IMR-90 (cell line): Measurements from ENCODE around the gene SLC39A2. TPM values are rescaled to one million over a fixed set of nuclear protein-coding genes. Genes with fewer than 3 reads are reported as not detected.
A peak's percentile ranks its signal among the peaks of the same experiment; 100 is the strongest.

ENCODE experiments used
- ATAC-seq: fragments of 200-7000 bp; cut with Tn5 transposase; 2 replicates; pipeline ENCODE4 v1.9.1; 2020; ENCODE audit warnings: low read depth, mild to moderate bottlenecking, moderate library complexity
- Bru-seq: library from RNA; stranded (reverse); fragments of 400-500 nt; gene quantifications from one replicate; lab custom pipeline; 2021; lab: Mats Ljungman, UMichigan
- BruChase-seq, 2 experiments: library from RNA; stranded (reverse); fragments of 400-500 nt; gene quantifications; one replicate each; lab custom pipeline; 2021; lab: Mats Ljungman, UMichigan
- BruUV-seq: library from RNA; stranded (reverse); fragments of 400-500 nt; replicated peaks from 2 replicates; lab custom pipeline; 2021; lab: Mats Ljungman, UMichigan
- CTCF ChIA-PET: fragments of 300-600 bp; formaldehyde crosslinking; extraction: SDS; loops from one replicate; lab custom pipeline; 2021; ENCODE audit warnings: antibody characterized with exemption; lab: Yijun Ruan, JAX
- POLR2A ChIA-PET: fragments of 300-600 bp; sonication (Branson Sonifier 250); formaldehyde crosslinking; loops from one replicate; lab custom pipeline; 2022; ENCODE audit warnings: antibody characterized with exemption; ENCODE audit not compliant: unreplicated experiment; lab: Charles Lee
- DNase-seq: peaks from one replicate; pipeline ENCODE4 v3.0.0; 2013
- H2AFZ ChIP-seq: replicated peaks from 2 replicates; pipeline ENCODE3; 2013; ENCODE audit warnings: low read length, mild to moderate bottlenecking; ENCODE audit not compliant: poor library complexity
- H2AK5ac ChIP-seq: 2 replicates; pipeline ENCODE4 v1.6.1; 2013; ENCODE audit warnings: low read depth, low read length, inconsistent platforms
- H2AK9ac ChIP-seq: replicated peaks from 2 replicates; pipeline ENCODE3; 2013; ENCODE audit warnings: mild to moderate bottlenecking, low read depth, low read length, moderate library complexity; ENCODE audit not compliant: poor library complexity
- H2BK120ac ChIP-seq: 2 replicates; pipeline ENCODE4 v1.6.1; 2013; ENCODE audit warnings: low read depth, low read length, inconsistent platforms
- H2BK15ac ChIP-seq: 3 replicates; pipeline ENCODE4 v1.6.1; 2013; ENCODE audit warnings: low read depth, low read length, inconsistent platforms
- H2BK20ac ChIP-seq: 2 replicates; pipeline ENCODE4 v1.6.1; 2013; ENCODE audit warnings: low read depth, mild to moderate bottlenecking, inconsistent platforms, low read length, moderate library complexity
- H2BK5ac ChIP-seq: 2 replicates; pipeline ENCODE4 v1.6.1; 2013; ENCODE audit warnings: mild to moderate bottlenecking, low read depth, low read length, inconsistent platforms; ENCODE audit not compliant: poor library complexity, severe bottlenecking
- H3K14ac ChIP-seq: replicated peaks from 2 replicates; pipeline ENCODE4 v1.6.1; 2013; ENCODE audit warnings: low read depth, low read length, inconsistent platforms
- H3K18ac ChIP-seq: 2 replicates; pipeline ENCODE4 v1.6.1; 2013; ENCODE audit warnings: low read depth, low read length, control low read depth
- H3K23ac ChIP-seq: 2 replicates; pipeline ENCODE4 v1.6.1; 2013; ENCODE audit warnings: low read depth, low read length, inconsistent platforms
- H3K27ac ChIP-seq: 2 replicates; pipeline ENCODE4 v1.5.1; 2013; ENCODE audit warnings: mild to moderate bottlenecking, control low read depth, low read length; ENCODE audit not compliant: insufficient read depth
- H3K27me3 ChIP-seq: 2 replicates; pipeline ENCODE4 v1.6.1; 2013; ENCODE audit warnings: low read length; ENCODE audit not compliant: control insufficient read depth, insufficient read depth
- H3K36me3 ChIP-seq: 2 replicates; pipeline ENCODE4 v1.6.1; 2013; ENCODE audit warnings: low read length, mixed read lengths; ENCODE audit not compliant: control insufficient read depth, insufficient read depth
- H3K4ac ChIP-seq: 2 replicates; pipeline ENCODE4 v1.6.1; 2013; ENCODE audit warnings: low read depth, low read length, inconsistent platforms
- H3K4me1 ChIP-seq: 2 replicates; pipeline ENCODE4 v1.6.1; 2013; ENCODE audit warnings: low read length, mixed read lengths; ENCODE audit not compliant: control insufficient read depth, insufficient read depth
- H3K4me2 ChIP-seq: 2 replicates; pipeline ENCODE4 v1.6.1; 2013; ENCODE audit warnings: low read depth, mild to moderate bottlenecking, control low read depth, low read length, moderate library complexity
- H3K4me3 ChIP-seq: 2 replicates; pipeline ENCODE4 v1.5.1; 2013; ENCODE audit warnings: low read depth, mild to moderate bottlenecking, control low read depth, low read length, moderate library complexity; ENCODE audit not compliant: insufficient read depth
- H3K56ac ChIP-seq: 2 replicates; pipeline ENCODE4 v1.6.1; 2013; ENCODE audit warnings: low read length, inconsistent platforms; ENCODE audit not compliant: insufficient read depth; ENCODE audit errors: extremely low read depth
- H3K79me1 ChIP-seq, 2 experiments: 2 replicates each; pipeline ENCODE4 v1.6.1; 2013; ENCODE audit warnings: low read length in 2 of 2, inconsistent platforms in 1 of 2, low read depth in 1 of 2
- H3K9ac ChIP-seq: 2 replicates; pipeline ENCODE4 v1.6.1; 2013; ENCODE audit warnings: low read depth, low read length, control low read depth
- H3K9me1 ChIP-seq: 2 replicates; pipeline ENCODE4 v1.6.1; 2013; ENCODE audit warnings: low read length, inconsistent platforms; ENCODE audit not compliant: insufficient read depth
- H3K9me3 ChIP-seq: 2 replicates; pipeline ENCODE4 v1.6.1; 2013; ENCODE audit warnings: low read length; ENCODE audit not compliant: control insufficient read depth, insufficient read depth
- H4K20me1 ChIP-seq: 2 replicates; pipeline ENCODE4 v1.6.1; 2013; ENCODE audit warnings: low read length, inconsistent platforms; ENCODE audit not compliant: insufficient read depth
- H4K5ac ChIP-seq: 2 replicates; pipeline ENCODE4 v1.6.1; 2013; ENCODE audit warnings: mild to moderate bottlenecking, low read depth, low read length, control low read depth
- H4K8ac ChIP-seq, 2 experiments: 2 replicates each; pipeline ENCODE4 v1.6.1; 2013; ENCODE audit warnings: low read depth in 2 of 2, low read length in 2 of 2, control low read depth in 1 of 2, inconsistent platforms in 1 of 2
- H4K91ac ChIP-seq: 2 replicates; pipeline ENCODE4 v1.6.1; 2013; ENCODE audit warnings: low read depth, low read length, inconsistent platforms; ENCODE audit not compliant: insufficient read depth
- BHLHE40 ChIP-seq: fragments of 150-350 bp; IDR thresholded peaks from 2 replicates; pipeline ENCODE4 v1.6.1; 2016; ENCODE audit warnings: mild to moderate bottlenecking, low read depth, low read length
- CEBPB ChIP-seq: IDR thresholded peaks from 2 replicates; pipeline ENCODE4 v1.6.1; 2012; ENCODE audit warnings: low read depth, low read length, improper control_type of control experiment
- FOS ChIP-seq: fragments of 150-350 bp; IDR thresholded peaks from 2 replicates; pipeline ENCODE4 v1.6.1; 2016; ENCODE audit warnings: low read depth, low read length
- MAFK ChIP-seq: IDR thresholded peaks from 2 replicates; pipeline ENCODE4 v1.6.1; 2012; ENCODE audit warnings: low read depth, low read length, improper control_type of control experiment
- MAZ ChIP-seq: IDR thresholded peaks from 2 replicates; pipeline ENCODE4 v1.6.1; 2012; ENCODE audit warnings: low read depth, mild to moderate bottlenecking, low read length, improper control_type of control experiment, moderate library complexity, borderline replicate concordance
- MXI1 ChIP-seq: IDR thresholded peaks from 2 replicates; pipeline ENCODE4 v1.6.1; 2012; ENCODE audit warnings: low read depth, mild to moderate bottlenecking, low read length, moderate library complexity, borderline replicate concordance
- NFE2L2 ChIP-seq: fragments of 150-350 bp; IDR thresholded peaks from 2 replicates; pipeline ENCODE4 v1.6.1; 2016; ENCODE audit warnings: low read depth, mild to moderate bottlenecking, low read length
- POLR2A ChIP-seq: IDR thresholded peaks from 2 replicates; pipeline ENCODE4 v1.6.1; 2012; ENCODE audit warnings: mild to moderate bottlenecking, low read depth, low read length
- RAD21 ChIP-seq: IDR thresholded peaks from 2 replicates; pipeline ENCODE4 v1.6.1; 2012; ENCODE audit warnings: low read length, improper control_type of control experiment
- RFX5 ChIP-seq: IDR thresholded peaks from 2 replicates; pipeline ENCODE4 v1.8.0; 2012; ENCODE audit warnings: low read depth, mild to moderate bottlenecking, low read length, moderate library complexity
- SMC3 ChIP-seq: fragments of 150-350 bp; IDR thresholded peaks from 2 replicates; pipeline ENCODE4 v1.6.1; 2016; ENCODE audit warnings: low read depth, mild to moderate bottlenecking, antibody characterized with exemption, low read length, moderate library complexity
- WGBS, 2 experiments: methylation state at CpG; one replicate each; pipeline versions ENCODE4 v1.1.5 to v1.1.7; 2013; ENCODE audit warnings: missing lambda C conversion rate in 2 of 2; ENCODE audit not compliant: insufficient read length in 1 of 2; ENCODE audit errors: extremely low coverage in 2 of 2; 5-methylcytosine and 5-hydroxymethylcytosine counted together
- dilution Hi-C: fragments of 300-500 bp; cut with HindIII; formaldehyde crosslinking; loops from one replicate; pipeline ENCODE4 v1.14.3; 2018; ENCODE audit warnings: low sequenced_read_pairs; ENCODE audit not compliant: unreplicated experiment
- in situ Hi-C: fragments of 300-500 bp; cut with MboI; formaldehyde crosslinking; loops from 3 replicates; pipeline ENCODE4 v1.14.3; 2019; ENCODE audit warnings: low sequenced_read_pairs, inconsistent platforms, mixed read lengths
- intact Hi-C: fragments of 100-400 bp; cut with micrococcal nuclease; formaldehyde crosslinking; loops from 2 replicates; pipeline ENCODE4 v1.10.0; 2022
- long read RNA-seq: library from polyadenylated mRNA; unstranded; transcript quantifications from one replicate; pipeline ENCODE4 v2.0.0, GENCODE V29; 2021; ENCODE audit not compliant: unreplicated experiment
- polyA plus RNA-seq, 3 experiments: library from polyadenylated mRNA; depleted of rRNA; stranded (reverse); fragments of >200 nt; gene quantifications; 2 replicates each; pipeline ENCODE4 v1.2.3, GENCODE V29; 2012; ENCODE audit warnings: low replicate concordance in 1 of 3
- total RNA-seq: library from RNA; depleted of rRNA; stranded (reverse); fragments of >200 nt; gene quantifications from 2 replicates; pipeline ENCODE4 v1.2.3, GENCODE V29; 2012; rRNA removed
- TF ChIP-seq, protein P1 (sequence below): fragments of 150-350 bp; IDR thresholded peaks from 2 replicates; pipeline ENCODE4 v1.6.1; 2016; ENCODE audit warnings: low read depth, mild to moderate bottlenecking, low read length, moderate library complexity, borderline replicate concordance
- TF ChIP-seq, protein P2 (sequence below): fragments of 150-350 bp; IDR thresholded peaks from 2 replicates; pipeline ENCODE4 v1.6.1; 2017; ENCODE audit warnings: mild to moderate bottlenecking, antibody characterized with exemption, low read length, low read depth

The SLC39A2 gene, protein sequence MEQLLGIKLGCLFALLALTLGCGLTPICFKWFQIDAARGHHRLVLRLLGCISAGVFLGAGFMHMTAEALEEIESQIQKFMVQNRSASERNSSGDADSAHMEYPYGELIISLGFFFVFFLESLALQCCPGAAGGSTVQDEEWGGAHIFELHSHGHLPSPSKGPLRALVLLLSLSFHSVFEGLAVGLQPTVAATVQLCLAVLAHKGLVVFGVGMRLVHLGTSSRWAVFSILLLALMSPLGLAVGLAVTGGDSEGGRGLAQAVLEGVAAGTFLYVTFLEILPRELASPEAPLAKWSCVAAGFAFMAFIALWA
- total RNA-seq (not detected in 2 replicates), polyA plus RNA-seq (2012; rRNA removed) (not detected in 2 replicates), Bru-seq, nascent RNA (not detected), BruChase-seq, experiment 1, labeled RNA remaining after a 6-hour chase (not detected), BruChase-seq, experiment 2, labeled RNA remaining after a 2-hour chase (not detected)
- not detected in 2 replicates for polyA plus RNA-seq (2012; cell fraction: cytosol; rRNA removed)
- 0.12 TPM in 1 of 2 replicates, not detected in the other for polyA plus RNA-seq (2012; cell fraction: nucleus; rRNA removed; ENCODE audit: low replicate concordance)
- long read RNA-seq: 0 reads

DNA sequence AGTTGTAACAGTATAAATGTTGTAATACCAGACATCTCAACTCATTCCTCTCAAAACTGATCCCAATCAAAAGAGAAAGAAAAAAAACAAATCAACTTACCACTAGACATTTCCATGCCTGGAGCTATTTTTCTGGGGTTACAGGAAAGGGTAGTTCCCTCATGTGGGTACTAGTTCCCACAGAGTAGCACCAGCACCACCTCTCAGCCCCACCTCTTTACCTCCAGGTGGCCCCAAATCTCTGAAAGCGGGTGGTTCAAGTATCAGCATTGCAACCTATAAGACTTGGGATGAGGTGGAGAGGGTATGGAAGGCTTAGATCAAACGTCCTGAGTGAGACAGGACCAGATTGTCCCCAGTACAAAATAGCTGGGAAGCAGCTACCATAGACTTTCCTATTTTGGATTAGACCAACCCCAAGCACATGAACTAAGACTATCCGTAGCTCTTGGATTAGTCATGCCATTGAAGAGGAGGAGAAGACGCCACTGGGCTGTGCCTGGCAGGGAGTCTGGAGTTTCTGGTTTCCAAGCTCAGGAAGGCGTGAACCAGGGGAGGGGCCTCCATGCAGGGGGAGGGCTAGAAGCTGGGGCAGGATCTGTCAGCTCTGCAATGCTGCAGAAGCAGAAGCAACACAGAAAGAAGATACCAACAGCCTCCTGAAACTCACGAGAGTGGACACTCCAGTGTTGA lies at the start of gene SLC39A2:
SLC39A2 (plus strand) TSS at position 620 of the 693 bp plus-strand sequence. CDS start 154 bp downstream, outside the sequence.
- Histone ChIP-seq H3K9ac (no peak within 1 kb of the TSS), H3K79me1 (no peaks in the 10 kb centered on the region), H3K9me3 (no peaks in the 10 kb centered on the region), H3K4me2 (no peak within 1 kb of the TSS), H3K18ac (no peak within 1 kb of the TSS), H4K8ac (no peak within 1 kb of the TSS), H2BK15ac (no peak within 1 kb of the TSS), H3K4me3 (no peak within 1 kb of the TSS), H2BK20ac (no peak within 1 kb of the TSS), H3K23ac (no peak within 1 kb of the TSS), H3K36me3 (peaks cover 22% of the 10 kb centered on the region), H3K14ac (no peak within 1 kb of the TSS), H2AK9ac (no peak within 1 kb of the TSS), H2BK5ac (no peak within 1 kb of the TSS), H4K91ac (no peak within 1 kb of the TSS), H3K9me1 (no peaks in the 10 kb centered on the region), H3K4ac (no peak within 1 kb of the TSS), H4K5ac (no peak within 1 kb of the TSS), H2BK120ac (no peak within 1 kb of the TSS), H4K20me1 (no peaks in the 10 kb centered on the region), H3K4me1 (peaks cover 3% of the 10 kb centered on the region), H2AFZ (peak within 1 kb of the TSS; percentile 73), H3K56ac (no peak within 1 kb of the TSS), H3K27ac (no peak within 1 kb of the TSS), H2AK5ac (no peak within 1 kb of the TSS), H3K27me3 (peaks cover 2% of the 10 kb centered on the region)
- no CpG with 5 or more reads among the region's 6 CpGs for WGBS, 2 experiments
- intact Hi-C loops (no loop called here), dilution Hi-C loops (no loop called here), in situ Hi-C loops (loop anchor here (25.0 kb wide), 1 partner anchor 662 kb away; the partner anchor contains the start of genes CCNB1IP1 and PARP2)
- ATAC-seq (peak; percentile 98), DNase-seq (peak; percentile 60)
- POLR2A ChIA-PET: interaction anchor here (1.1 kb wide), 1 partner anchor 105 kb away, joined by 3 read pairs; no protein-coding TSS in a partner anchor
- CTCF ChIA-PET: interaction anchor here (0.9 kb wide), 1 partner anchor 16 kb away, joined by 3 read pairs; no protein-coding TSS in a partner anchor
- BruUV-seq: no TSS peak
- TF ChIP-seq MAZ: no peak
- no peak for TF ChIP-seq SMC3
- no peak for TF ChIP-seq NFE2L2
- TF ChIP-seq, protein P1, sequence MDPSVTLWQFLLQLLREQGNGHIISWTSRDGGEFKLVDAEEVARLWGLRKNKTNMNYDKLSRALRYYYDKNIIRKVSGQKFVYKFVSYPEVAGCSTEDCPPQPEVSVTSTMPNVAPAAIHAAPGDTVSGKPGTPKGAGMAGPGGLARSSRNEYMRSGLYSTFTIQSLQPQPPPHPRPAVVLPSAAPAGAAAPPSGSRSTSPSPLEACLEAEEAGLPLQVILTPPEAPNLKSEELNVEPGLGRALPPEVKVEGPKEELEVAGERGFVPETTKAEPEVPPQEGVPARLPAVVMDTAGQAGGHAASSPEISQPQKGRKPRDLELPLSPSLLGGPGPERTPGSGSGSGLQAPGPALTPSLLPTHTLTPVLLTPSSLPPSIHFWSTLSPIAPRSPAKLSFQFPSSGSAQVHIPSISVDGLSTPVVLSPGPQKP: no peak
- TF ChIP-seq MXI1: no peak
- TF ChIP-seq, protein P2, sequence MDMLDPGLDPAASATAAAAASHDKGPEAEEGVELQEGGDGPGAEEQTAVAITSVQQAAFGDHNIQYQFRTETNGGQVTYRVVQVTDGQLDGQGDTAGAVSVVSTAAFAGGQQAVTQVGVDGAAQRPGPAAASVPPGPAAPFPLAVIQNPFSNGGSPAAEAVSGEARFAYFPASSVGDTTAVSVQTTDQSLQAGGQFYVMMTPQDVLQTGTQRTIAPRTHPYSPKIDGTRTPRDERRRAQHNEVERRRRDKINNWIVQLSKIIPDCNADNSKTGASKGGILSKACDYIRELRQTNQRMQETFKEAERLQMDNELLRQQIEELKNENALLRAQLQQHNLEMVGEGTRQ: no peak
- no peak for TF ChIP-seq RAD21
- no peak for TF ChIP-seq FOS
- TF ChIP-seq POLR2A: no peak
- TF ChIP-seq MAFK: no peak
- TF ChIP-seq RFX5: no peak
- TF ChIP-seq CEBPB: no peak
- no peak for TF ChIP-seq BHLHE40
